K562 (cell line): ENCODE results near the gene RAB3GAP2. TPM values are rescaled to one million over a fixed set of nuclear protein-coding genes. Genes with fewer than 3 reads are reported as not detected.

Source experiments
- ATAC-seq: fragments of 200-7000 bp; cut with Tn5 transposase; 3 replicates; pipeline ENCODE4 v1.9.1; 2020; ENCODE audit warnings: moderate library complexity
- BruUV-seq: library from RNA; stranded (reverse); fragments of 400-500 nt; replicated peaks from 2 replicates; lab custom pipeline; 2021; lab: Mats Ljungman, UMichigan
- CTCF ChIA-PET: fragments of 300-600 bp; formaldehyde crosslinking; extraction: SDS; loops from one replicate; lab custom pipeline; 2021; ENCODE audit warnings: low intra/inter-chr PET ratio; lab: Yijun Ruan, JAX
- POLR2A ChIA-PET: fragments of 300-600, 350-650 bp; sonication (Branson Sonifier 250); formaldehyde crosslinking; extraction: SDS; loops from one replicate; lab custom pipeline; 2021; ENCODE audit warnings: antibody characterized with exemption, inconsistent platforms; lab: Yijun Ruan, JAX
- DNase-seq, 4 experiments: peaks; one replicate each; pipeline versions ENCODE4 v3.0.0 to v3.0.0-alpha.2; 2011 to 2018; ENCODE audit warnings: low spot score in 3 of 4, mixed read lengths in 3 of 4; ENCODE audit errors: extremely low read depth in 1 of 4
- FAIRE-seq: peaks from 2 replicates; lab custom pipeline; 2011; peaks lifted over from hg19 to GRCh38; lab: Jason Lieb, UNC
- H2AFZ ChIP-seq: 2 replicates; pipeline ENCODE4 v1.6.0; 2011; ENCODE audit warnings: low read depth, low read length, control low read depth, inconsistent platforms
- H3K27ac ChIP-seq: fragments of 200-600 bp; 3 replicates; pipeline ENCODE4 v1.8.0; 2011; ENCODE audit warnings: low read depth, mild to moderate bottlenecking, control low read depth, inconsistent platforms, low read length, moderate library complexity, mixed read lengths; ENCODE audit errors: extremely low read depth
- H3K27me3 ChIP-seq, 2 experiments: fragments of 300-600 bp in 1 of 2; 2 replicates in 1 of 2; 3 replicates in 1 of 2; pipeline versions ENCODE4 v1.6.0 to v1.8.0; 2011; ENCODE audit warnings: inconsistent platforms in 2 of 2, low read length in 2 of 2, mild to moderate bottlenecking in 1 of 2, mixed read lengths in 1 of 2, moderate library complexity in 1 of 2; ENCODE audit not compliant: control insufficient read depth in 2 of 2, insufficient read depth in 2 of 2
- H3K36me3 ChIP-seq: fragments of 300-600 bp; 3 replicates; pipeline ENCODE4 v1.8.0; 2011; ENCODE audit warnings: mild to moderate bottlenecking, low read length, inconsistent platforms; ENCODE audit not compliant: control insufficient read depth, insufficient read depth
- H3K4me1 ChIP-seq, 2 experiments: fragments of 200-600 bp in 1 of 2; replicated peaks in 1 of 2; 2 replicates in 1 of 2; 3 replicates in 1 of 2; pipeline versions ENCODE4 v1.5.1 to v1.8.0; 2011; ENCODE audit warnings: inconsistent platforms in 2 of 2, low read length in 2 of 2, mild to moderate bottlenecking in 1 of 2, mixed read lengths in 1 of 2, moderate library complexity in 1 of 2; ENCODE audit not compliant: control insufficient read depth in 2 of 2, insufficient read depth in 2 of 2
- H3K4me2 ChIP-seq: 2 replicates; pipeline ENCODE4 v1.6.1; 2011; ENCODE audit warnings: low read length, control low read depth, inconsistent platforms, mixed read lengths; ENCODE audit not compliant: insufficient read depth
- H3K4me3 ChIP-seq: fragments of 200-600 bp; sonication (generic), shearing (Covaris generic); 2 replicates; pipeline ENCODE4 v1.5.1; 2016; ENCODE audit warnings: control low read depth, inconsistent platforms
- H3K79me2 ChIP-seq: fragments of 200-600 bp; 3 replicates; pipeline ENCODE4 v1.8.0; 2011; ENCODE audit warnings: low read length, inconsistent platforms; ENCODE audit not compliant: control insufficient read depth, insufficient read depth
- H3K9ac ChIP-seq, 2 experiments: 2 replicates each; pipeline versions ENCODE4 v1.6.0 to v1.6.1; 2011; ENCODE audit warnings: low read depth in 2 of 2, low read length in 2 of 2, control low read depth in 1 of 2, inconsistent platforms in 1 of 2, mild to moderate bottlenecking in 1 of 2, mixed read lengths in 1 of 2; ENCODE audit not compliant: insufficient read depth in 1 of 2
- H3K9me1 ChIP-seq: one replicate; pipeline ENCODE4 v1.6.0; 2011; ENCODE audit warnings: inconsistent platforms, mild to moderate bottlenecking, low read length, moderate library complexity; ENCODE audit not compliant: control insufficient read depth, insufficient read depth
- H3K9me3 ChIP-seq: replicated peaks from 2 replicates; pipeline ENCODE4 v1.5.1; 2011; ENCODE audit warnings: low read depth, low read length, inconsistent platforms; ENCODE audit not compliant: control insufficient read depth, insufficient read depth
- H4K20me1 ChIP-seq: replicated peaks from 2 replicates; pipeline ENCODE4 v1.6.1; 2011; ENCODE audit warnings: low read length, inconsistent platforms, mixed read lengths; ENCODE audit not compliant: control insufficient read depth, insufficient read depth
- CBFA2T2 ChIP-seq: fragments of 450-650 bp; conservative IDR thresholded peaks from 2 replicates; pipeline ENCODE4 v1.6.1; 2017; ENCODE audit warnings: mild to moderate bottlenecking
- CBFA2T3 ChIP-seq: fragments of 450-650 bp; IDR thresholded peaks from 2 replicates; pipeline ENCODE4 v1.6.1; 2017
- GABPB1 ChIP-seq: sonication (generic); formaldehyde crosslinking; IDR thresholded peaks from 2 replicates; pipeline ENCODE4 v1.8.0; 2022; ENCODE audit warnings: mild to moderate bottlenecking, missing genetic modification reagents
- HLTF ChIP-seq: fragments of 450-650 bp; IDR thresholded peaks from 2 replicates; pipeline ENCODE4 v1.6.1; 2016
- MAX ChIP-seq: sonication (generic); formaldehyde crosslinking; IDR thresholded peaks from 2 replicates; pipeline ENCODE4 v1.9.0; 2022; ENCODE audit warnings: mild to moderate bottlenecking, missing genetic modification reagents
- NONO ChIP-seq, 2 experiments: fragments of 200-400 bp in 1 of 2; fragments of 450-650 bp in 1 of 2; formaldehyde crosslinking in 1 of 2; IDR thresholded peaks; 2 replicates each; pipeline ENCODE4 v1.6.1; 2017; ENCODE audit warnings: low read depth in 2 of 2, mild to moderate bottlenecking in 2 of 2, moderate library complexity in 2 of 2, low read length in 1 of 2
- TCF3 ChIP-seq: sonication (generic); formaldehyde crosslinking; IDR thresholded peaks from 2 replicates; pipeline ENCODE4 v1.4.0; 2020; ENCODE audit warnings: mild to moderate bottlenecking, missing genetic modification reagents
- USF2 ChIP-seq: sonication (generic); formaldehyde crosslinking; IDR thresholded peaks from 2 replicates; pipeline ENCODE4 v1.5.0; 2020; ENCODE audit warnings: missing genetic modification reagents
- VEZF1 ChIP-seq: fragments of 200-800 bp; sonication (Bioruptor generic); IDR thresholded peaks from 2 replicates; pipeline ENCODE4 v1.6.1; 2017; ENCODE audit warnings: missing genetic modification characterization, missing compliant biosample characterization
- WGBS: fragments of 100-300 bp; shearing (Covaris generic); methylation state at CpG from one replicate; pipeline ENCODE4 v1.1.6; 2016; ENCODE audit warnings: low coverage, mixed read lengths; ENCODE audit not compliant: insufficient coverage; ENCODE audit errors: missing lambda C conversion rate; 5-methylcytosine and 5-hydroxymethylcytosine counted together
- in situ Hi-C: fragments of 300-500 bp; cut with MboI; formaldehyde crosslinking; loops from 4 replicates; pipeline ENCODE4 v1.15.0; 2018; ENCODE audit warnings: inconsistent platforms, mixed read lengths
- intact Hi-C: fragments of 100-400 bp; cut with micrococcal nuclease; formaldehyde crosslinking; loops from 2 replicates; pipeline ENCODE4 v1.14.2; 2022
- polyA plus RNA-seq, 8 experiments: library from polyadenylated mRNA; depleted of rRNA in 4 of 8; stranded (reverse) in 5 of 8; unstranded in 3 of 8; fragments of >200 nt; fragmentation: Nextera tagmentation in 2 of 8; fragmentation: Illumina TruSeq in 1 of 8; extraction: Ambion mirVana in 2 of 8; extraction: Trizol in 1 of 8; gene quantifications; 2 replicates each; pipeline versions ENCODE4 v1.2.1 to v1.2.3, GENCODE V29; 2011 to 2014; ENCODE audit warnings: inconsistent platforms in 1 of 8, missing spikeins in 1 of 8
- total RNA-seq, 7 experiments: library from RNA; depleted of rRNA in 6 of 7; stranded (reverse); fragments of >200 nt in 6 of 7; fragmentation: Illumina TruSeq in 2 of 7; extraction: Trizol in 2 of 7; gene quantifications; 2 replicates each; pipeline versions ENCODE4 v1.2.1 to v1.2.3, GENCODE V29; 2011 to 2021; ENCODE audit warnings: low replicate concordance in 1 of 7

The RAB3GAP2 gene
- total and polyA plus RNA-seq, 9 of the 15 experiments (the other 6 are each of a cell fraction or from before 2014, with no cell fraction given) = 14.1 to 69.1 (median 32.2) TPM

GRCh38 chr1:220182111-220182510 lies 90.1 kb downstream of the RAB3GAP2 start (continued):
- TF ChIP-seq NONO (IDR thresholded peaks at IDR 0.05; ENCODE audit: low read depth in 2 of 2, low read length in 1 of 2) = no peak

GRCh38 chr1:220176540-220176939 lies 95.7 kb downstream of the RAB3GAP2 start:
- DNase-seq (peak in 1 of 4 experiments; percentile 47), ATAC-seq (peak; percentile 57), FAIRE-seq (no peak)
- TF ChIP-seq CBFA2T2 (peak; percentile 50), GABPB1 (no peak), MAX (CRISPR knock-in tag) (0 out of 2 replicates have a peak, but pooled peaks have one; percentile 12), VEZF1 (CRISPR knock-in tag) (0 out of 2 replicates have a peak, but pooled peaks have one; percentile 22), CBFA2T3 (peak; percentile 62), HLTF (no peak), TCF3 (CRISPR knock-in tag) (peak; percentile 25; the same call in 1 of the 2 replicates), USF2 (CRISPR knock-in tag) (0 out of 2 replicates have a peak, but pooled peaks have one; percentile 2)
- Histone ChIP-seq H3K4me1 (no peaks in the 10 kb centered on the region; a peak in 3 of 5 replicates), H3K9me1 (no peaks in the 10 kb centered on the region), H3K36me3 (peaks cover 46% of the 10 kb centered on the region), H3K4me3 (no peak overlapping the region), H4K20me1 (no peaks in the 10 kb centered on the region), H2AFZ (no peak overlapping the region), H3K27me3 (no peaks in the 10 kb centered on the region), H3K9ac (peak overlapping the region in 1 of 2 experiments; percentile 12; a peak in 1 of 4 replicates), H3K9me3 (no peaks in the 10 kb centered on the region), H3K27ac (no peak overlapping the region), H3K4me2 (no peak overlapping the region), H3K79me2 (no peaks in the 10 kb centered on the region)
- intact Hi-C loops (no loop called here), in situ Hi-C loops (no loop called here)
- CTCF ChIA-PET = no interaction called here
- no TSS peak for BruUV-seq
- WGBS = 100% methylated on average over 1 of the region's 1 CpG
- POLR2A ChIA-PET = interaction anchor here (0.7 to 1.4 kb wide), 4 partner anchors 11 to 594 kb away, joined by 3 to 6 read pairs (median 5); no protein-coding TSS in a partner anchor
